ENCODE results near the gene FGD3. TPM values are rescaled to one million over a fixed set of nuclear protein-coding genes. Genes with fewer than 3 reads are reported as not detected.
A peak's percentile ranks its signal among the peaks of the same experiment; 100 is the strongest.

Gene FGD3
- total and polyA plus RNA-seq, 9 of the 15 experiments (the other 6 are each of a cell fraction or from before 2014, with no cell fraction given) = 0.07 to 1.3 (median 0.29) TPM

- H2AFZ ChIP-seq (ENCODE audit: low read depth, low read length) = peak overlapping the region; percentile 87
- H3K4me3 ChIP-seq = no peak overlapping the region
- DNase-seq (ENCODE audit: extremely low read depth in 1 of 4, low spot score in 3 of 4) (no peak), FAIRE-seq (no peak), ATAC-seq (peak; percentile 50)
- CTCF ChIA-PET (ENCODE audit: low intra/inter-chr PET ratio) = no interaction called here
- no peak overlapping the region for H3K27ac ChIP-seq (ENCODE audit: extremely low read depth, low read depth, low read length)
- BruUV-seq (replicated peaks) = no TSS peak
- peaks cover 16 to 50% of the 10 kb centered on the region in 2 experiments; a peak in 4 of 5 replicates for H3K27me3 ChIP-seq (ENCODE audit: control insufficient read depth in 2 of 2, insufficient read depth in 2 of 2, low read length in 2 of 2)
- H4K20me1 ChIP-seq (replicated peaks; ENCODE audit: control insufficient read depth, insufficient read depth, low read length) = 0 out of 2 replicates have a peak, but pooled peaks cover 4% of the 10 kb centered on the region
- no peaks in the 10 kb centered on the region for H3K79me2 ChIP-seq (ENCODE audit: control insufficient read depth, insufficient read depth, low read length)
- in situ Hi-C loops (cut with MboI) = no loop called here
- no peak overlapping the region for H3K9ac ChIP-seq (ENCODE audit: insufficient read depth in 1 of 2, low read depth in 2 of 2, low read length in 2 of 2)
- peaks cover 11 to 16% of the 10 kb centered on the region in 2 experiments; a peak in 3 of 5 replicates for H3K4me1 ChIP-seq (replicated peaks in 1 of 2; ENCODE audit: control insufficient read depth in 2 of 2, insufficient read depth in 2 of 2, low read length in 2 of 2)
- peak overlapping the region; percentile 66 for H3K4me2 ChIP-seq (ENCODE audit: insufficient read depth, low read length)
- no peaks in the 10 kb centered on the region for H3K9me1 ChIP-seq (ENCODE audit: control insufficient read depth, insufficient read depth, low read length)
- intact Hi-C loops (cut with micrococcal nuclease) = no loop called here
- 8% methylated on average over 16 of the region's 16 CpGs for WGBS (ENCODE audit: insufficient coverage, low coverage, missing lambda C conversion rate)
- POLR2A ChIA-PET = interaction anchor here (0.7 to 1.3 kb wide), 2 partner anchors 14 to 24 kb away, joined by 3 to 4 read pairs; no protein-coding TSS in a partner anchor
- no peaks in the 10 kb centered on the region for H3K9me3 ChIP-seq (replicated peaks; ENCODE audit: control insufficient read depth, insufficient read depth, low read depth, low read length)
- no peaks in the 10 kb centered on the region for H3K36me3 ChIP-seq (ENCODE audit: control insufficient read depth, insufficient read depth, low read length)
- TF ChIP-seq AFF1 (IDR thresholded peaks at IDR 0.05; ENCODE audit: low read depth in 1 of 2, partially characterized antibody in 2 of 2) = no peak
- TF ChIP-seq, protein P1, sequence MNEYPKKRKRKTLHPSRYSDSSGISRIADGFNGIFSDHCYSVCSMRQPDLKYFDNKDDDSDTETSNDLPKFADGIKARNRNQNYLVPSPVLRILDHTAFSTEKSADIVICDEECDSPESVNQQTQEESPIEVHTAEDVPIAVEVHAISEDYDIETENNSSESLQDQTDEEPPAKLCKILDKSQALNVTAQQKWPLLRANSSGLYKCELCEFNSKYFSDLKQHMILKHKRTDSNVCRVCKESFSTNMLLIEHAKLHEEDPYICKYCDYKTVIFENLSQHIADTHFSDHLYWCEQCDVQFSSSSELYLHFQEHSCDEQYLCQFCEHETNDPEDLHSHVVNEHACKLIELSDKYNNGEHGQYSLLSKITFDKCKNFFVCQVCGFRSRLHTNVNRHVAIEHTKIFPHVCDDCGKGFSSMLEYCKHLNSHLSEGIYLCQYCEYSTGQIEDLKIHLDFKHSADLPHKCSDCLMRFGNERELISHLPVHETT (CRISPR knock-in tag; conservative IDR thresholded peaks at IDR 0.05 in 1 of 2, IDR thresholded peaks at IDR 0.05 in 1 of 2) = no peak
- TF ChIP-seq CEBPB (tag; IDR thresholded peaks at IDR 0.05) = peak; percentile 86
- TF ChIP-seq NR2C2 (CRISPR knock-in tag; IDR thresholded peaks at IDR 0.05) = no peak
- TF ChIP-seq NR2C2 (tag; IDR thresholded peaks at IDR 0.05) = no peak
- no peak for TF ChIP-seq ATF1 (CRISPR knock-in tag; IDR thresholded peaks at IDR 0.05)
- peak; percentile 14; the same call in 1 of the 2 replicates for TF ChIP-seq ATF1 (tag; IDR thresholded peaks at IDR 0.05)
- TF ChIP-seq NCOR1 (IDR thresholded peaks at IDR 0.05) = no peak
- TF ChIP-seq BCOR (IDR thresholded peaks at IDR 0.05) = no peak
- peak; percentile 50; the same call in 1 of the 2 replicates for TF ChIP-seq VEZF1 (CRISPR knock-in tag; IDR thresholded peaks at IDR 0.05)
- TF ChIP-seq RUNX1 (IDR thresholded peaks at IDR 0.05; ENCODE audit: low read depth) = no peak
- no peak for TF ChIP-seq KHSRP (IDR thresholded peaks at IDR 0.05)
- TF ChIP-seq PHF8 (IDR thresholded peaks at IDR 0.05; ENCODE audit: borderline replicate concordance, low read length) = no peak
- TF ChIP-seq, protein P2, sequence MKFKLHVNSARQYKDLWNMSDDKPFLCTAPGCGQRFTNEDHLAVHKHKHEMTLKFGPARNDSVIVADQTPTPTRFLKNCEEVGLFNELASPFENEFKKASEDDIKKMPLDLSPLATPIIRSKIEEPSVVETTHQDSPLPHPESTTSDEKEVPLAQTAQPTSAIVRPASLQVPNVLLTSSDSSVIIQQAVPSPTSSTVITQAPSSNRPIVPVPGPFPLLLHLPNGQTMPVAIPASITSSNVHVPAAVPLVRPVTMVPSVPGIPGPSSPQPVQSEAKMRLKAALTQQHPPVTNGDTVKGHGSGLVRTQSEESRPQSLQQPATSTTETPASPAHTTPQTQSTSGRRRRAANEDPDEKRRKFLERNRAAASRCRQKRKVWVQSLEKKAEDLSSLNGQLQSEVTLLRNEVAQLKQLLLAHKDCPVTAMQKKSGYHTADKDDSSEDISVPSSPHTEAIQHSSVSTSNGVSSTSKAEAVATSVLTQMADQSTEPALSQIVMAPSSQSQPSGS (CRISPR knock-in tag; IDR thresholded peaks at IDR 0.05) = no peak
Measured at GRCh38 chr9:92963831-92964606, 16.7 kb downstream of the FGD3 start.

Data from K562 (cell line).